ENCODE data around the gene ASB16. TPM values are rescaled to one million over a fixed set of nuclear protein-coding genes. Genes with fewer than 3 reads are reported as not detected.

ASB16 gene
- total RNA-seq, 1 donor from 2014 or later: not detected

- Histone ChIP-seq H3K4me3 (no peak overlapping the region), H3K27ac (no peak overlapping the region), H3K9me3 (no peaks in the 10 kb centered on the region), H3K36me3 (peaks cover 4 to 27% of the 10 kb centered on the region in 2 donors), H3K27me3 (no peaks in the 10 kb centered on the region), H3K4me1 (peaks cover 2 to 17% of the 10 kb centered on the region in 2 donors)
- no peak for TF ChIP-seq CTCF (IDR thresholded peaks at IDR 0.05)
- intact Hi-C loops (cut with DNase I): no loop called here
- DNase-seq (ENCODE audit: low spot score in 2 of 2): no peak
Observed at GRCh38 chr17:44183024-44183423, 12.5 kb downstream of the ASB16 start.

- no peaks in the 10 kb centered on the region for H3K9me3 ChIP-seq
- H3K4me3 ChIP-seq: no peak overlapping the region
- H3K27me3 ChIP-seq: no peaks in the 10 kb centered on the region
- H3K4me1 ChIP-seq: peaks cover 5 to 22% of the 10 kb centered on the region in 2 donors
- no peak for DNase-seq (ENCODE audit: low spot score in 2 of 2)
- H3K36me3 ChIP-seq: peaks cover 7 to 19% of the 10 kb centered on the region in 2 donors
- no peak for TF ChIP-seq CTCF (IDR thresholded peaks at IDR 0.05)
- intact Hi-C loops (cut with DNase I): no loop called here
- no peak overlapping the region for H3K27ac ChIP-seq
Observed at GRCh38 chr17:44184212-44184810, 13.8 kb downstream of the ASB16 start.

- Histone ChIP-seq H3K4me1 (peaks cover 5 to 22% of the 10 kb centered on the region in 2 donors), H3K36me3 (peaks cover 22 to 35% of the 10 kb centered on the region in 2 donors), H3K27ac (peak within 1 kb of the TSS; percentile 96 to 97), H3K9me3 (no peaks in the 10 kb centered on the region), H3K4me3 (peak within 1 kb of the TSS; percentile 75 to 92), H3K27me3 (no peaks in the 10 kb centered on the region)
- intact Hi-C loops (cut with DNase I): loop anchor here (1.0 to 5.0 kb wide), 6 partner anchors 14 to 114 kb away; partner anchors contain the start of genes G6PC3 and HDAC5
- TF ChIP-seq CTCF (IDR thresholded peaks at IDR 0.05): no peak
- peak; percentile 98 to 99 for DNase-seq (ENCODE audit: low spot score in 2 of 2)
Observed at GRCh38 chr17:44186307-44187130, 16.0 kb downstream of the ASB16 start, which contains the start of gene TMUB2. Gene TMUB2, plus strand, starts transcription at chr17:44186972. Its CDS starts 737 bp downstream, at chr17:44187709.

- no peak for DNase-seq (ENCODE audit: low spot score in 2 of 2)
- peaks cover 5 to 22% of the 10 kb centered on the region in 2 donors for H3K4me1 ChIP-seq
- intact Hi-C loops (cut with DNase I): loop anchor here (1.0 to 5.0 kb wide), 5 partner anchors 13 to 115 kb away; partner anchors contain the start of genes G6PC3 and HDAC5
- H3K4me3 ChIP-seq: peak overlapping the region; percentile 75 to 92
- peaks cover 23 to 29% of the 10 kb centered on the region in 2 donors for H3K36me3 ChIP-seq
- H3K9me3 ChIP-seq: no peaks in the 10 kb centered on the region
- H3K27ac ChIP-seq: peak overlapping the region; percentile 96 to 97
- no peaks in the 10 kb centered on the region for H3K27me3 ChIP-seq
- no peak for TF ChIP-seq CTCF (IDR thresholded peaks at IDR 0.05)
Observed at GRCh38 chr17:44187131-44187899, 16.8 kb downstream of the ASB16 start.

Measured in ascending aorta (tissue), 2 donors.